PFSK-1 (cell line): ENCODE data around the gene WSCD2.

Experiments
- FOXP2 ChIP-seq: optimal IDR thresholded peaks from 2 replicates; pipeline ENCODE3; 2011; ENCODE audit warnings: borderline replicate concordance, control low read depth, inconsistent platforms; ENCODE audit not compliant: insufficient read depth; ENCODE audit errors: extremely low read length, extremely low read depth
- POLR2AphosphoS5 ChIP-seq: IDR thresholded peaks from 2 replicates; pipeline ENCODE4 v1.6.1; 2012; ENCODE audit warnings: low read depth, mild to moderate bottlenecking, control low read depth, low read length, moderate library complexity
- REST ChIP-seq, 2 experiments: IDR thresholded peaks; 2 replicates each; pipeline versions ENCODE4 v1.6.1 to v1.8.0; 2011 to 2012; ENCODE audit warnings: low read depth in 2 of 2, low read length in 2 of 2, control low read depth in 1 of 2, inconsistent platforms in 1 of 2, mild to moderate bottlenecking in 1 of 2, moderate library complexity in 1 of 2; ENCODE audit not compliant: insufficient read depth in 1 of 2
- SIN3A ChIP-seq: IDR thresholded peaks from 2 replicates; pipeline ENCODE4 v1.6.1; 2012; ENCODE audit warnings: mild to moderate bottlenecking, low read length, moderate library complexity, borderline replicate concordance; ENCODE audit not compliant: insufficient read depth
- TAF1 ChIP-seq: IDR thresholded peaks from 2 replicates; pipeline ENCODE4 v1.6.1; 2012; ENCODE audit warnings: low read length, control low read depth, borderline replicate concordance; ENCODE audit not compliant: insufficient read depth

GRCh38 chr12:108080363-108080762 is 48.7 kb upstream of the WSCD2 start:
- no peak for TF ChIP-seq REST (IDR thresholded peaks at IDR 0.05; ENCODE audit: insufficient read depth in 1 of 2, low read depth in 2 of 2, low read length in 2 of 2)
- TF ChIP-seq TAF1: no peak
- TF ChIP-seq FOXP2: no peak
- TF ChIP-seq POLR2AphosphoS5: no peak
- no peak for TF ChIP-seq SIN3A
